GM19397 (cell line): ENCODE data around the gene SUCO.

Experiments used
- ATAC-seq: cut with Tn5 transposase; IDR thresholded peaks from one replicate; pipeline ENCODE4 v1.9.1; 2021; ENCODE audit warnings: mild to moderate bottlenecking, moderate library complexity; ENCODE audit not compliant: unreplicated experiment

Gene SUCO

GRCh38 chr1:172640111-172640510, 107.2 kb downstream of the SUCO start:
- no peak for ATAC-seq

GRCh38 chr1:172641492-172641891, 108.5 kb downstream of the SUCO start:
- no peak for ATAC-seq

DNA sequence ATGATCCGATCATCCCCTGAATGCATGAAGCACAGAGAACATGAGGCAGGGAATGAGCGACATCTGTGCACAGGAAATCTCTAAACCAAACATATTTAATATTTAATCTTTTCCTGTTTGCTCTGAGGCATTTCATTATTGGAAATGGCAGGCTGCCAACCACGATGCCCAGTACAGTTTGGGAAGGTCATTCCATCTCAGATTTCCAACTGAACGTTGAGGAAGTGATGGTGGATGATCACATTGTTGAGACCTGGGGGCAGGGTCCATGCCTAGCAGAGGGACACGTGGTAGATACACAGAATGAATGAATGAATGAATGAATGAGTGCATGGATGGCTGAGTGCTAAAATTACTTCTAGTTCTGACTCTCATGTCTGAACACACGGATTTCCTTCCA, 110.0 kb downstream of the SUCO start:
- ATAC-seq, result no peak

- no peak for ATAC-seq
These were observed 113.7 kb downstream of the SUCO start for GRCh38 chr1:172646653-172647052.

DNA sequence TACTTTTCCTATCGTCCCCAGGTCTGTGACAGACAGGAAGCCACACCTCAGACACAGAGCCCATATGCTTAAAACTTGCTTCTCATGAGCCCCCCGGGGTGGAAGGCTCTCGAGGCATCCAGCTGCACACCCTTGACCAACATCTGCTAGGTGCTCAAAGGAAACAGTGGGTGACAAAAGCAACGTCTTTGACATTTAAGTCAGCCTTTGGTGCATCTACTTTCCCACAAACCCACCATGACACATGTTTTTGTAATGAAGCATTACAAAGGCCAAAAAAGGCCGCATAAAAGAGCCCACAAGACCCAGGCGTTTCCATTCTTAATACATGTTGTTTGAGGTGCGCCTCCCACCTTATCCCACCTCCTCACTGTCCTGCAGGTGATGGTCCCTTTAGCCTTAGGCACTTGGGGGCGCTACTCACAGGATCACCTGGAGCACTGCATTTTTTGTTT, 114.2 kb downstream of the SUCO start:
- no peak for ATAC-seq

- ATAC-seq, result no peak
These were observed 115.0 kb downstream of the SUCO start for GRCh38 chr1:172647987-172648386.

- no peak for ATAC-seq
These were observed 117.7 kb downstream of the SUCO start for GRCh38 chr1:172650474-172651193.

DNA sequence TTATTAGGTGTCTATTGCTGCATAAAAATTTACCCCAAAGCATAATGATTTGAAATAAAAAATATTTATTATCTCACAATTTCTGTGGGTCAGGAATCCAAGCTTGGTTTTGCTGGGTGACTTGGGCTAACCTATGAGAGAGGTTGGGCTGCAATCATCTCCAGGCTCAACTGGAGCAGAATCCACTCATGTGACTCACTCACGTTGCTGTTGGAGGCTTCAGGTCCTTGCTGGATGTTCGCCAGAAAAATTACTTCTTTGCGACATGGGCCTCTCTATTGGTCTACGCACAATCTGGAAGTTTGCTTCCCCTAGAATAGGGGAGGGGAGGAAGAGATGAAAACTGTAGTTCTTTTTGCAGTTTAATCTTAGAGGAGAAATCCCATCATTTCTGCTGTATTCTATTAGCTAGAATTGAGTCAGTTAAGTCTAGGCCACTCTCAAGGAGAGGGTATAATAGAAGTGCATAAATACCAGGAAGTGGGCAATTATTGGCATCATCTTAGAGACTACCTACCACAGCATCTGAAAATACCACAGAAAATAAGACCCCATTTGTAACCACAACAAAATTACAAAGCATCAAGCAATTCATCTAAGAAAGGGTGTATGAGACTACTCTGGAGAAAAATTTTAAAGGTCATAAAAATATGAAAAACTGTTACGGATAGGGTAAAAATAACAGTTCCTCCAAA, 120.2 kb downstream of the SUCO start:
- no peak for ATAC-seq

DNA sequence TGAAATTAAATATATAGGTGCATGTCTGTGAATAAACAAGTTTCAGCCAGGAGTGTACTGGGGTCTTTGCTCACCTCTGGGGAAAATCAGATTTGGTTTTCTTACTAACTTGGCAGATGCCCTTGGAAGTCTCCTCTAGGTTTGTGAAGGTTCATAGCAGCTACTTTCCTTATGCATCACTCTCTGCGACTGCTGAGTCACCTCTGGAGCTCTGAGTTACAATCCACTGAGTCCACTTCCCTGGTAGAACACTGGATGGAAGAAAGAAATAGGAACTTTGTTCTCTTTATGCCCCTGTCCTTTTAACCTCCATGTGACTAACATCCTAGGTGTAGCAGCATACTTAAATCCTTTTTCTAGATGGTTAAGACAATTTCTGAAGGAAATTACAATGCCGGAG, 121.6 kb downstream of the SUCO start:
- ATAC-seq, result no peak

- ATAC-seq, result no peak
These were observed 123.6 kb downstream of the SUCO start for GRCh38 chr1:172656576-172656975.

- no peak for ATAC-seq
These were observed 124.6 kb downstream of the SUCO start for GRCh38 chr1:172657586-172657985.

GRCh38 chr1:172658871-172659453, 126.0 kb downstream of the SUCO start, which contains the start of gene FASLG:
TSS of gene FASLG (plus strand) at chr1:172659103. CDS start at chr1:172659202, 99 bp downstream.
- ATAC-seq, result no peak

DNA sequence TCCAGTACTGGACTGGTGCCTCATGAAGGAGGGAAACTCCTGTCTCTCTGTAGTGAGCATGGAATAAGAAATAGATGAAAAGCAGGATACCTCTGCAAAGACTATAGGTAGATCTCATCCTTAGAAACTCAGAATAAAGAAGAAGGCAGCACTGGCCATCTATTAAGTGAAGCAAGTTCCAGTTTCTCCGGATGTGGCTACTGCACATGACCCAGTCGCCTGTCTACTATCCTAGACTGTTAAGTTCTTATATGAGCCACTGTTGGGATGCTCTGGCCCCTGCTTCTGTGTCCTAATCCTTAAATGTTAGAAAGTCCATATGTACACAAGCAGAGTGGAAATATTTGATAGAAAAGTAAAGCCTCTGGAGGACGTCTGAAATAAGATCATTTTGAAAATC, 128.2 kb downstream of the SUCO start:
- ATAC-seq, result no peak
